Mesendoderm (in vitro differentiated cells): Measurements from ENCODE around the gene IGLL1.
"Not testable (repeated sequence)": the region's sequence is repeated elsewhere in the genome, so short reads cannot be mapped to it uniquely, and the experiment has no call there.

Experiments
- DNase-seq: peaks from one replicate; pipeline ENCODE4 v3.0.0; 2013
- H2AK5ac ChIP-seq: 2 replicates; pipeline ENCODE4 v1.6.1; 2013; ENCODE audit warnings: low read length, inconsistent platforms
- H2BK120ac ChIP-seq: 2 replicates; pipeline ENCODE4 v1.6.1; 2013; ENCODE audit warnings: low read depth, mild to moderate bottlenecking, low read length, moderate library complexity, mixed read lengths
- H2BK15ac ChIP-seq: replicated peaks from 2 replicates; pipeline ENCODE4 v1.6.1; 2013; ENCODE audit warnings: low read depth, mild to moderate bottlenecking, moderate library complexity
- H2BK5ac ChIP-seq: 2 replicates; pipeline ENCODE4 v1.6.1; 2013; ENCODE audit warnings: low read length, inconsistent platforms
- H3K18ac ChIP-seq: 2 replicates; pipeline ENCODE4 v1.6.1; 2013; ENCODE audit warnings: mild to moderate bottlenecking, low read length, mixed read lengths
- H3K23ac ChIP-seq: one replicate; pipeline ENCODE4 v1.6.1; 2013; ENCODE audit warnings: low read length
- H3K27ac ChIP-seq: 2 replicates; pipeline ENCODE4 v1.5.1; 2013; ENCODE audit warnings: low read depth, mild to moderate bottlenecking, inconsistent platforms, low read length, moderate library complexity
- H3K27me3 ChIP-seq: 2 replicates; pipeline ENCODE4 v1.6.1; 2013; ENCODE audit warnings: low read length, control low read depth, mild to moderate bottlenecking, inconsistent platforms; ENCODE audit not compliant: insufficient read depth, poor library complexity
- H3K36me3 ChIP-seq: 2 replicates; pipeline ENCODE4 v1.6.1; 2013; ENCODE audit warnings: low read length, inconsistent platforms; ENCODE audit not compliant: control insufficient read depth, insufficient read depth
- H3K4ac ChIP-seq: one replicate; pipeline ENCODE4 v1.6.1; 2013; ENCODE audit warnings: low read depth, mild to moderate bottlenecking, low read length, moderate library complexity
- H3K4me1 ChIP-seq: 2 replicates; pipeline ENCODE4 v1.6.1; 2013; ENCODE audit warnings: low read depth, low read length, inconsistent platforms; ENCODE audit not compliant: control insufficient read depth
- H3K4me2 ChIP-seq: 2 replicates; pipeline ENCODE4 v1.6.1; 2013; ENCODE audit warnings: low read length
- H3K4me3 ChIP-seq: 2 replicates; pipeline ENCODE4 v1.5.1; 2013; ENCODE audit warnings: mild to moderate bottlenecking, low read length
- H3K56ac ChIP-seq: one replicate; pipeline ENCODE4 v1.6.1; 2013; ENCODE audit warnings: low read length
- H3K79me1 ChIP-seq: 2 replicates; pipeline ENCODE4 v1.6.1; 2013; ENCODE audit warnings: low read length, inconsistent platforms
- H3K79me2 ChIP-seq: 2 replicates; pipeline ENCODE4 v1.6.1; 2013; ENCODE audit warnings: mild to moderate bottlenecking, low read length; ENCODE audit not compliant: control insufficient read depth, insufficient read depth
- H3K9ac ChIP-seq: 2 replicates; pipeline ENCODE4 v1.6.1; 2013; ENCODE audit warnings: low read length, inconsistent platforms
- H4K5ac ChIP-seq: one replicate; pipeline ENCODE4 v1.6.1; 2013; ENCODE audit warnings: low read length
- H4K8ac ChIP-seq: one replicate; pipeline ENCODE4 v1.6.1; 2013; ENCODE audit warnings: low read depth, mild to moderate bottlenecking, control low read depth, low read length, moderate library complexity
- WGBS: extraction: QIAGEN DNeasy Blood & Tissue Kit; methylation state at CpG from one replicate; pipeline ENCODE4 v1.1.7; 2013; ENCODE audit warnings: low lambda C conversion rate, missing lambda C conversion rate; ENCODE audit not compliant: insufficient coverage; ENCODE audit errors: extremely low coverage; 5-methylcytosine and 5-hydroxymethylcytosine counted together

IGLL1 gene

DNA sequence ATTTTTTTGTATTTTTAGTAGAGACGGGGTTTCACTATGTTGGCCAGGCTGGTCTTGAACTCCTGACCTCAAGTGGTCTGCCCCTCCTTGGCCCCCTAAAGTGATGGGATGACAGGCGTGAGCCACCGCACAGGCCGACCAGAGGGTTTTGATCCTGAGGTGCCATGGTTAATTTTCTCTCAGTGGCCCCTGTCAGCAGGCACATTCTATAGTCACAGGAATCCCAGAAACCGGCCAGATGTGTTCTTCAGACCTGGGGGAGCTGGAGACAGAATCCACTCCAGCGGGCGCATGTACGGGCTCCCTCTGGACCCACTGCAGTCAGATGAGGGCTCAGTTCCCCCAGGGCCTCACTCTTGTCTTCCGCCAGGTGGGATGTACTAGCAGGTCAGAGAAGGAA lies 17.0 kb downstream of the IGLL1 start:
- H3K4ac ChIP-seq: no peak overlapping the region
- no peak overlapping the region for H3K9ac ChIP-seq
- H3K4me3 ChIP-seq: no peak overlapping the region
- H3K4me2 ChIP-seq: no peak overlapping the region
- no peak overlapping the region for H3K56ac ChIP-seq
- H3K27ac ChIP-seq: no peak overlapping the region
- no peak overlapping the region for H2AK5ac ChIP-seq
- no peak overlapping the region for H2BK15ac ChIP-seq
- H2BK120ac ChIP-seq: no peak overlapping the region
- no peaks in the 10 kb centered on the region for H3K79me1 ChIP-seq
- WGBS: no CpG with 5 or more reads among the region's 9 CpGs
- DNase-seq: no peak
- no peak overlapping the region for H3K23ac ChIP-seq
- H4K8ac ChIP-seq: no peak overlapping the region
- no peaks in the 10 kb centered on the region for H3K36me3 ChIP-seq
- H3K4me1 ChIP-seq: peaks cover 6% of the 10 kb centered on the region
- no peaks in the 10 kb centered on the region for H3K27me3 ChIP-seq
- no peak overlapping the region for H4K5ac ChIP-seq
- no peak overlapping the region for H2BK5ac ChIP-seq
- no peak overlapping the region for H3K18ac ChIP-seq
- H3K79me2 ChIP-seq: no peaks in the 10 kb centered on the region

DNA sequence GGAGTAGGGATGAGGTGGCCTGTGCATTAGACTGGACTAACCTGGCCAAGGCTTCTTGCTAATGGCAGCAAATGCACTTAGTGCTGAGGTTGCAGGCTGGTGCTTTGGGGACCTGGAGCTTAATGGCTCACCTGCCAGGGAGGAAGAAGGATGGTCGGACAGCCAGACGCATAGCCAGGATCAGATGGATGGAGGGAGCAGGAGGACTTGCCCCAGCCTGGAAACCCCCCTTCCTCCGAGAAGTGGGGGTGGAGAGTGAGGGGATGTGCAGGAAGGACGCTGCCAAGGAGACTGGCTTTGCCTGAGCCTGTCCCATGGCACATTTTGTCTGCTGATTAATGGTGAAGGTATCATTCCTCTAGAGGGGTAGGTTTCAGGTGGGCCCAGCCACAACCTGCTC lies 17.9 kb downstream of the IGLL1 start:
- no peak overlapping the region for H2AK5ac ChIP-seq
- peaks cover 4% of the 10 kb centered on the region for H3K4me1 ChIP-seq
- no peak overlapping the region for H3K4me2 ChIP-seq
- WGBS: no CpG with 5 or more reads among the region's 4 CpGs
- no peaks in the 10 kb centered on the region for H3K79me2 ChIP-seq
- H3K4me3 ChIP-seq: no peak overlapping the region
- no peak overlapping the region for H4K5ac ChIP-seq
- H3K4ac ChIP-seq: no peak overlapping the region
- H2BK120ac ChIP-seq: no peak overlapping the region
- no peaks in the 10 kb centered on the region for H3K79me1 ChIP-seq
- H3K23ac ChIP-seq: no peak overlapping the region
- H3K27ac ChIP-seq: no peak overlapping the region
- no peak overlapping the region for H4K8ac ChIP-seq
- H3K27me3 ChIP-seq: no peaks in the 10 kb centered on the region
- H3K56ac ChIP-seq: no peak overlapping the region
- H2BK5ac ChIP-seq: no peak overlapping the region
- no peak for DNase-seq
- H3K18ac ChIP-seq: no peak overlapping the region
- no peaks in the 10 kb centered on the region for H3K36me3 ChIP-seq
- H2BK15ac ChIP-seq: no peak overlapping the region
- no peak overlapping the region for H3K9ac ChIP-seq

DNA sequence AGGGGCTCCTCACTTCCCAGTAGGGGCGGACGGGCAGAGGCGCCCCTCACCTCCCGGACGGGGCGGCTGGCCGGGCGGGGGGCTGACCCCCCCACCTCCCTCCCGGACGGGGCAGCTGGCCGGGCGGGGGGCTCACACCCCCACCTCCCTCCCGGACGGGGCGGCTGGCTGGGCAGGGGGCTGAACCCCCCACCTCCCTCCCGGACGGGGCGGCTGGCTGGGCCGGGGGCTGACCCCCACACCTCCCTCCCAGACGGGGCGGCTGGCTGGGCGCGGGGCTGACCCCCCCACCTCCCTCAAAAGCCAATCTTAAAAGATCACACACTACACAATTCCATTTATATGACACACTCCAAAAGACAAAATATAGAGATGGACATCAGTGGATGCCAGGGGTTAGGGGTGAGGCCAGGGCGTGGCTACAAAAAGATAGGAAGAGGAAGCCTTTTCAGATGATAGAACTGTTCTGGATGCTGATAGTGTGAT lies 19.0 kb downstream of the IGLL1 start:
- H3K27ac ChIP-seq, H3K4me1 ChIP-seq, H3K36me3 ChIP-seq, H2BK15ac ChIP-seq, H2AK5ac ChIP-seq, H3K9ac ChIP-seq, H3K79me2 ChIP-seq, H3K56ac ChIP-seq, H3K23ac ChIP-seq, H3K27me3 ChIP-seq, H4K8ac ChIP-seq, H3K18ac ChIP-seq, DNase-seq, H2BK120ac ChIP-seq, H3K79me1 ChIP-seq, H4K5ac ChIP-seq, H2BK5ac ChIP-seq, H3K4me2 ChIP-seq, H3K4me3 ChIP-seq, H3K4ac ChIP-seq: not testable (repeated sequence)
- WGBS: no CpG with 5 or more reads among the region's 24 CpGs

DNA sequence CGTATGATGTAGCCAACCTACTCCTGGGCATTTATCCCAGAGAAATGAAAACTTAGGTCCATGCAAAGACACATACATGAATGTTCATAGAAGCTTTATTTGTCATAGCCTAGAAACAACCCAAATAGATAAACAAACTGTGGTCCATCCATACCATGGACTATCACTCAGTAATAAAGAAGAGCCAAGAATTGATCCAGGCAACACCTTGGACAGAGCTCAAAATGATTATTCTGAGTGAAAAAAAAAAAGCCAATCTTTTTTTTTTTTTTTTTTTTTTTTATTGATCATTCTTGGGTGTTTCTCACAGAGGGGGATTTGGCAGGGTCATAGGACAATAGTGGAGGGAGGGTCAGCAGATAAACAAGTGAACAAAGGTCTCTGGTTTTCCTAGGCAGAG lies 19.9 kb downstream of the IGLL1 start:
- H4K8ac ChIP-seq, H3K4me1 ChIP-seq, H3K79me2 ChIP-seq, H2BK15ac ChIP-seq, H3K4me2 ChIP-seq, H3K23ac ChIP-seq, H2AK5ac ChIP-seq, DNase-seq, H3K27me3 ChIP-seq, H3K4ac ChIP-seq, H4K5ac ChIP-seq, H3K56ac ChIP-seq, H2BK5ac ChIP-seq, H2BK120ac ChIP-seq, H3K4me3 ChIP-seq, H3K18ac ChIP-seq, H3K79me1 ChIP-seq, H3K36me3 ChIP-seq, H3K9ac ChIP-seq, H3K27ac ChIP-seq: not testable (repeated sequence)
- no CpG with 5 or more reads among the region's 1 CpG for WGBS

DNA sequence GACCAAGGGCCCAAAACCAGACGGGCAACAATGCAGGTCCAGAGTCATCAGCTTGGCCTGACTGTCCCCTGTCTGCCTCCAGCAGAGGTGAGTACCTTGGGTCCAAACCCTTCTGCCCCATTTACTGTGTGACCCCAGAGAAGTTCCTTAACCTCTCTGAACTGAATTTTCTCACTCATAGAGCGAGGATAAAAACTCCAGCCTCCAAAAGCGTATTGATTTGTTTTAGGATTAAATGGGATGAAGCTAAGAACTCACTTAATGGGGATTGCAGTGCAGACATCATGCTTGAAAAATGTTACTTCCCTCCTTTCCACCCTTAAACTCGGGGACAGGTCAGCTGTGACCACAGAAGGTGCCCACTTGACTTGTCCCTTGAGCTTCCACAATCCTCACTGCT lies 22.6 kb downstream of the IGLL1 start:
- Histone ChIP-seq H3K23ac (no peak overlapping the region), H3K27ac (no peak overlapping the region), H3K36me3 (no peaks in the 10 kb centered on the region)

DNA sequence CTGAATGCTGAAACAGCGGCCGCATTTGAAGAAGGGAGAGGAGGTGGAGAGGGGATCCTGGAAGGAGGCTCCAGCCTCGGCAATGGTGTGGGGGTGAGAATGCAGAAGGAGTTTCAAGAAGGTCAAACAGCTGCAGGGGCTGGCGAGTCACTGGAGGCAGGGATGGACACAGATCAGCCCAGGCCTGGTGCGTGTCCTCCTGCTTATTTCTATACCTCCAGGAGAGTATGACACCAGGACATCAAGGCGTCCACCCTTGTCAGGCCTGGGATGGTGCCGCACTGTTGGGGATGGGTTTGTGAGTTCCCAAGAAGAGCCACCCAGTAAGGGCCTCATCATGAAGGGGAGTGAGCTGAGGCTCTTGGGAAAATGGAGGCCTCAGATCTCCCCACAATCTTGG lies 23.1 kb downstream of the IGLL1 start:
- Histone ChIP-seq H3K27me3 (no peaks in the 10 kb centered on the region), H3K4me3 (no peak overlapping the region), H2AK5ac (no peak overlapping the region), H3K4me2 (no peak overlapping the region), H3K9ac (no peak overlapping the region), H2BK15ac (no peak overlapping the region), H3K79me1 (no peaks in the 10 kb centered on the region), H3K79me2 (no peaks in the 10 kb centered on the region), H3K27ac (no peak overlapping the region), H3K36me3 (no peaks in the 10 kb centered on the region), H3K18ac (no peak overlapping the region), H2BK120ac (no peak overlapping the region), H3K23ac (no peak overlapping the region), H2BK5ac (no peak overlapping the region), H3K56ac (no peak overlapping the region), H3K4me1 (no peaks in the 10 kb centered on the region), H4K5ac (no peak overlapping the region), H3K4ac (no peak overlapping the region), H4K8ac (no peak overlapping the region)
- no CpG with 5 or more reads among the region's 7 CpGs for WGBS
- DNase-seq: no peak

More for the DNA sequence above, 22.6 kb downstream of the IGLL1 start:
- Histone ChIP-seq H3K27me3 (no peaks in the 10 kb centered on the region), H4K8ac (no peak overlapping the region), H2BK120ac (no peak overlapping the region), H3K9ac (no peak overlapping the region), H2AK5ac (no peak overlapping the region), H3K56ac (no peak overlapping the region), H3K79me1 (no peaks in the 10 kb centered on the region), H3K79me2 (no peaks in the 10 kb centered on the region), H3K4me2 (no peak overlapping the region), H3K18ac (no peak overlapping the region), H2BK5ac (no peak overlapping the region), H3K4ac (no peak overlapping the region), H3K4me3 (no peak overlapping the region), H2BK15ac (no peak overlapping the region), H3K4me1 (no peaks in the 10 kb centered on the region), H4K5ac (no peak overlapping the region)
- DNase-seq: no peak
- no CpG with 5 or more reads among the region's 4 CpGs for WGBS
